Ascending aorta (tissue), 2 donors: ENCODE results near the gene CFAP91. TPM values are rescaled to one million over a fixed set of nuclear protein-coding genes. Genes with fewer than 3 reads are reported as not detected.
"Not testable (repeated sequence)": the region's sequence is repeated elsewhere in the genome, so short reads cannot be mapped to it uniquely, and the experiment has no call there.

Source experiments
- DNase-seq, 2 donors: peaks; one replicate each; pipeline ENCODE4 v3.0.0-alpha.2; 2019; ENCODE audit warnings: low spot score in 2 of 2
- H3K27ac ChIP-seq, 2 donors: fragments of 200-600 bp; sonication (generic); one replicate each; pipeline ENCODE4 v1.5.1; 2016 to 2017; ENCODE audit warnings: mild to moderate bottlenecking in 1 of 2
- H3K27me3 ChIP-seq: fragments of 200-600 bp; sonication (generic); one replicate; pipeline ENCODE4 v1.5.1; 2017
- H3K36me3 ChIP-seq, 2 donors: fragments of 200-600 bp; sonication (generic); one replicate each; pipeline ENCODE4 v1.5.1; 2016
- H3K4me1 ChIP-seq, 2 donors: fragments of 200-600 bp; sonication (generic); one replicate each; pipeline ENCODE4 v1.5.1; 2016 to 2017; ENCODE audit warnings: mild to moderate bottlenecking in 1 of 2
- H3K4me3 ChIP-seq, 2 donors: fragments of 200-600 bp; sonication (generic); one replicate each; pipeline ENCODE4 v1.5.1; 2016 to 2017; ENCODE audit warnings: mild to moderate bottlenecking in 1 of 2
- H3K9me3 ChIP-seq, 2 donors: fragments of 200-600 bp; sonication (generic); one replicate each; pipeline ENCODE4 v1.5.1; 2016
- intact Hi-C: fragments of 100-400 bp; cut with DNase I; formaldehyde crosslinking; loops from one replicate; pipeline ENCODE4 v1.15.1; 2023
- total RNA-seq: library from RNA; depleted of rRNA; stranded (reverse); fragments of >200 nt; gene quantifications from one replicate; pipeline ENCODE4 v1.1.0, GENCODE V29; 2016
- TF ChIP-seq, protein P1 (sequence below), 3 experiments: fragments of 200-600 bp in 2 of 3; fragments of 450-650 bp in 1 of 3; sonication (generic) in 2 of 3; IDR thresholded peaks; one replicate each; pipeline ENCODE4 v1.5.1; 2016 to 2019; ENCODE audit warnings: antibody characterized with exemption in 3 of 3, mild to moderate bottlenecking in 1 of 3, moderate library complexity in 1 of 3

Gene CFAP91
- total RNA-seq, 1 donor from 2014 or later = 3.5 TPM

- no peaks in the 10 kb centered on the region for H3K9me3 ChIP-seq
- H3K36me3 ChIP-seq = peaks cover 19 to 22% of the 10 kb centered on the region in 2 donors
- H3K27me3 ChIP-seq = no peaks in the 10 kb centered on the region
- peak overlapping the region; percentile 56 to 80 for H3K4me3 ChIP-seq
- intact Hi-C loops = loop anchor here (2.0 to 10.0 kb wide), 5 partner anchors 27 to 749 kb away; partner anchors contain the start of genes B4GALT4, CFAP91 and GSK3B
- no peak for DNase-seq
- H3K27ac ChIP-seq = peak overlapping the region; percentile 93
- H3K4me1 ChIP-seq = peaks cover 3 to 18% of the 10 kb centered on the region in 2 donors
- TF ChIP-seq, protein P1, sequence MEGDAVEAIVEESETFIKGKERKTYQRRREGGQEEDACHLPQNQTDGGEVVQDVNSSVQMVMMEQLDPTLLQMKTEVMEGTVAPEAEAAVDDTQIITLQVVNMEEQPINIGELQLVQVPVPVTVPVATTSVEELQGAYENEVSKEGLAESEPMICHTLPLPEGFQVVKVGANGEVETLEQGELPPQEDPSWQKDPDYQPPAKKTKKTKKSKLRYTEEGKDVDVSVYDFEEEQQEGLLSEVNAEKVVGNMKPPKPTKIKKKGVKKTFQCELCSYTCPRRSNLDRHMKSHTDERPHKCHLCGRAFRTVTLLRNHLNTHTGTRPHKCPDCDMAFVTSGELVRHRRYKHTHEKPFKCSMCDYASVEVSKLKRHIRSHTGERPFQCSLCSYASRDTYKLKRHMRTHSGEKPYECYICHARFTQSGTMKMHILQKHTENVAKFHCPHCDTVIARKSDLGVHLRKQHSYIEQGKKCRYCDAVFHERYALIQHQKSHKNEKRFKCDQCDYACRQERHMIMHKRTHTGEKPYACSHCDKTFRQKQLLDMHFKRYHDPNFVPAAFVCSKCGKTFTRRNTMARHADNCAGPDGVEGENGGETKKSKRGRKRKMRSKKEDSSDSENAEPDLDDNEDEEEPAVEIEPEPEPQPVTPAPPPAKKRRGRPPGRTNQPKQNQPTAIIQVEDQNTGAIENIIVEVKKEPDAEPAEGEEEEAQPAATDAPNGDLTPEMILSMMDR (IDR thresholded peaks at IDR 0.05) = no peak
Measured at GRCh38 chr3:119676020-119676419, 26.8 kb upstream of the CFAP91 start.

- H3K4me3 ChIP-seq = peak within 1 kb of the TSS; percentile 56 to 80
- no peaks in the 10 kb centered on the region for H3K9me3 ChIP-seq
- no peaks in the 10 kb centered on the region for H3K27me3 ChIP-seq
- intact Hi-C loops = loop anchor here (1.0 to 10.0 kb wide), 8 partner anchors 26 to 748 kb away; partner anchors contain the start of genes B4GALT4, CFAP91, GSK3B and TIMMDC1
- peaks cover 15 to 19% of the 10 kb centered on the region in 2 donors for H3K36me3 ChIP-seq
- TF ChIP-seq, protein P1 (IDR thresholded peaks at IDR 0.05) = no peak
- peaks cover 3 to 18% of the 10 kb centered on the region in 2 donors for H3K4me1 ChIP-seq
- H3K27ac ChIP-seq = peak within 1 kb of the TSS; percentile 93
- peak; percentile 80 to 97 for DNase-seq
Measured at GRCh38 chr3:119676771-119677640, 25.8 kb upstream of the CFAP91 start, which contains the start of gene COX17. COX17 (minus strand) TSS chr3:119677406; CDS start chr3:119677310, 96 bp downstream.

DNA sequence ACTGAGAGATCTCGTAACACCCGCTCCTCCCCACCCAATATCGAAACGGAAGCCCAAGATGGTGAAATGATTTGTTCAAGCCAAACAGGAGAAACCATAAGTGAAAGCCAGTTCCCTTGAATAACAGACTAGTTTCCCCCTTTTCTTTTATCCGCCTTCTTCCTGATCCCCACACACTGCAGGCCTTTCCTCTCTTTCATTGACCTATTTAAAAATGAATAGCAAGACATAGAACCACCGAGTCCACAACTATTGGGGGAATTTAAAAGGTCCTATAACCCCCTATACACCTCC, 25.2 kb upstream of the CFAP91 start:
- Histone ChIP-seq H3K4me3 (peak overlapping the region; percentile 56 to 80), H3K27me3 (no peaks in the 10 kb centered on the region), H3K4me1 (peaks cover 3 to 18% of the 10 kb centered on the region in 2 donors), H3K9me3 (no peaks in the 10 kb centered on the region), H3K36me3 (peaks cover 15 to 19% of the 10 kb centered on the region in 2 donors), H3K27ac (peak overlapping the region; percentile 93)
- no peak for DNase-seq
- intact Hi-C loops = loop anchor here (1.0 to 10.0 kb wide), 8 partner anchors 25 to 747 kb away; partner anchors contain the start of genes B4GALT4, CFAP91, GSK3B and TIMMDC1
- TF ChIP-seq, protein P1 (IDR thresholded peaks at IDR 0.05) = no peak

- Histone ChIP-seq H3K36me3 (peaks cover 14 to 15% of the 10 kb centered on the region in 2 donors), H3K4me3 (peak overlapping the region in 1 of 2 donors; percentile 56), H3K4me1 (peaks cover 3 to 15% of the 10 kb centered on the region in 2 donors), H3K27ac (peak overlapping the region in 1 of 2 donors; percentile 93)
- not testable (repeated sequence) for H3K9me3 ChIP-seq, DNase-seq, H3K27me3 ChIP-seq
- intact Hi-C loops = loop anchor here (10.0 kb wide), 3 partner anchors 417 to 747 kb away; partner anchors contain the start of genes B4GALT4 and GSK3B
Measured at GRCh38 chr3:119678209-119678608, 24.6 kb upstream of the CFAP91 start.

GRCh38 chr3:119679874-119680273, 22.9 kb upstream of the CFAP91 start:
- peaks cover 0 to 1% of the 10 kb centered on the region in 2 donors for H3K36me3 ChIP-seq
- no peak overlapping the region for H3K27ac ChIP-seq
- no peak for DNase-seq
- no peaks in the 10 kb centered on the region for H3K27me3 ChIP-seq
- intact Hi-C loops = loop anchor here (10.0 kb wide), 3 partner anchors 415 to 745 kb away; partner anchors contain the start of genes B4GALT4 and GSK3B
- TF ChIP-seq, protein P1 (IDR thresholded peaks at IDR 0.05) = no peak
- H3K9me3 ChIP-seq = no peaks in the 10 kb centered on the region
- H3K4me3 ChIP-seq = no peak overlapping the region
- peaks cover 3 to 15% of the 10 kb centered on the region in 2 donors for H3K4me1 ChIP-seq

- Histone ChIP-seq H3K36me3 (no peaks in the 10 kb centered on the region), H3K4me1 (peaks cover 0 to 5% of the 10 kb centered on the region in 2 donors), H3K27me3 (no peaks in the 10 kb centered on the region), H3K9me3 (no peaks in the 10 kb centered on the region), H3K27ac (no peak overlapping the region), H3K4me3 (no peak overlapping the region)
- DNase-seq = no peak
- intact Hi-C loops = loop anchor here (1.0 kb wide), 1 partner anchor 156 kb away; no protein-coding TSS in a partner anchor
- TF ChIP-seq, protein P1 (IDR thresholded peaks at IDR 0.05) = peak; percentile 23 to 62 (median 36)
Measured at GRCh38 chr3:119681279-119681678, 21.5 kb upstream of the CFAP91 start.
